GM10248 (cell line): Measurements from ENCODE around the gene DNAJC10.
A peak's percentile ranks its signal among the peaks of the same experiment; 100 is the strongest.
"Not testable (repeated sequence)": the region's sequence is repeated elsewhere in the genome, so short reads cannot be mapped to it uniquely, and the experiment has no call there.

Experiments used
- CTCF ChIA-PET: fragments of 300-600 bp; sonication (Branson Sonifier 250); formaldehyde crosslinking; extraction: SDS; loops from one replicate; lab custom pipeline; 2021; ENCODE audit warnings: antibody characterized with exemption; lab: Yijun Ruan, JAX
- POLR2A ChIA-PET: fragments of 350-650 bp; sonication (Branson Sonifier 250); formaldehyde crosslinking; extraction: SDS; loops from one replicate; lab custom pipeline; 2020; ENCODE audit warnings: antibody characterized with exemption; lab: Yijun Ruan, JAX
- DNase-seq: peaks from one replicate; pipeline ENCODE4 v3.0.0; 2012; ENCODE audit errors: extremely low spot score
- CTCF ChIP-seq: IDR thresholded peaks from 2 replicates; pipeline ENCODE4 v1.5.1; 2012; ENCODE audit warnings: mild to moderate bottlenecking, low read depth; ENCODE audit errors: extremely low read depth, missing control alignments, control extremely low read depth

DNAJC10 gene

GRCh38 chr2:182779323-182779722, 63.3 kb downstream of the DNAJC10 start:
- no peak for DNase-seq
- POLR2A ChIA-PET = no interaction called here
- no peak for TF ChIP-seq CTCF
- CTCF ChIA-PET = interaction anchor here (1.0 to 1.4 kb wide), 3 partner anchors 12 to 23 kb away, joined by 3 to 7 read pairs (median 3); no protein-coding TSS in a partner anchor

DNA sequence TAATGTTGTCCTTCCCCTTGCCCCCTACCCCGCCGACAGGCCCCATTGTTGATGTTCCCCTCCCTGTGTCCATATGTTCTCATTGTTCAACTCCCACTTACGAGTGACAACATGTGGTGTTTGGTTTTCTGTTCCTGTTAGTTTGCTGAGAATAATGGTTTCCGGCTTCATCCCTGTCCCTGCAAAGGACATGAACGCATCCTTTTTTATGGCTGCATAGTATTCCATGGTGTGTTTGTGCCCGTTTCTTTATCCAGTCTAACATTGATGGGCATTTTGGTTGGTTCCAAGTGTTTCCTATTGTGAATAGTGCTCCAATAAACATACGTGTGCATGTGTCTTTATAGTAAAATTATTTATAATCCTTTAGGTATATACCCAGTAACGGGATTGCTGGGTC, 65.0 kb downstream of the DNAJC10 start:
- DNase-seq, POLR2A ChIA-PET: not testable (repeated sequence)
- CTCF ChIA-PET = interaction anchor here (0.7 to 2.3 kb wide), 2 partner anchors 10 to 13 kb away, joined by 3 to 9 read pairs; no protein-coding TSS in a partner anchor

- DNase-seq, POLR2A ChIA-PET: not testable (repeated sequence)
- CTCF ChIA-PET = interaction anchor here (2.3 kb wide), 1 partner anchor 15 kb away, joined by 9 read pairs; no protein-coding TSS in a partner anchor
Observed at GRCh38 chr2:182782686-182783085, 66.6 kb downstream of the DNAJC10 start.

DNA sequence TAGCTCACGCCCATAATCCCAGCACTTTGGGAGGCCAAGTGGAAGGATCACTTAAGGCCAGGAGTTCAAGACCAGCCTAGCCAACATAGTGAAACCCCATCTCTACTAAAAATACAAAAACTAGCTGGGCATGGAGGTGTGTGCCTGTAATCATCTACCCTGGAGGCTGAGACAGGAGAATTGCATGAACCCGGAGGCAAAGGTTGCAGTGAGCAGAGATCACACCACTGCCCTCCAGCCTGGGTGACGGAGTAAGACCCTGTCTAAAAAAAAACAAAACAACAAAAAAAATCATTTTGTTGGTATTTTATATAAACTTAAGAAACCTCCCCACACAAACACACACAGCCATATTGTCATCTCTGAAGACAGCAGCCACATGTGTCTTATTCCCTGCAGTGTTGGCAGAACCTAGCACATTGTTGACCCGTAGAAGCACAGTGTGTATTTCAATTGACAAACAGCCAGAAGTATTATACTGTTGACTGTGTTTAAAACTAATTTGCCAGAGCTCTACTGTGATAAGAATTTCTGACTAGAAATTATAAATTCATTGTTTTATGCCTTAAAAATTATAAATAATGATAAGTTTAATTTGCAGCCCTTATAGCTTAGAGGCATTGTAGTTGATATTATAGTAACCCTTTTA, 68.1 kb downstream of the DNAJC10 start:
- ChIA-PET CTCF (interaction anchor here (1.5 to 1.9 kb wide), 3 partner anchors 10 to 196 kb away, joined by 4 to 6 read pairs (median 5); no protein-coding TSS in a partner anchor), POLR2A (no interaction called here)
- no peak for TF ChIP-seq CTCF
- no peak for DNase-seq

GRCh38 chr2:182784777-182785176, 68.7 kb downstream of the DNAJC10 start:
- TF ChIP-seq CTCF = peak; percentile 52
- ChIA-PET POLR2A (no interaction called here), CTCF (interaction anchor here (0.7 to 2.1 kb wide), 5 partner anchors 9 to 196 kb away, joined by 3 to 7 read pairs (median 5); no protein-coding TSS in a partner anchor)
- peak; percentile 9 for DNase-seq

GRCh38 chr2:182792441-182792840, 76.4 kb downstream of the DNAJC10 start:
- TF ChIP-seq CTCF = no peak
- CTCF ChIA-PET = no interaction called here
- POLR2A ChIA-PET = no interaction called here
- DNase-seq = no peak

GRCh38 chr2:182798736-182799135, 82.7 kb downstream of the DNAJC10 start:
- ChIA-PET CTCF (no interaction called here), POLR2A (no interaction called here)
- no peak for DNase-seq
- TF ChIP-seq CTCF = no peak

DNA sequence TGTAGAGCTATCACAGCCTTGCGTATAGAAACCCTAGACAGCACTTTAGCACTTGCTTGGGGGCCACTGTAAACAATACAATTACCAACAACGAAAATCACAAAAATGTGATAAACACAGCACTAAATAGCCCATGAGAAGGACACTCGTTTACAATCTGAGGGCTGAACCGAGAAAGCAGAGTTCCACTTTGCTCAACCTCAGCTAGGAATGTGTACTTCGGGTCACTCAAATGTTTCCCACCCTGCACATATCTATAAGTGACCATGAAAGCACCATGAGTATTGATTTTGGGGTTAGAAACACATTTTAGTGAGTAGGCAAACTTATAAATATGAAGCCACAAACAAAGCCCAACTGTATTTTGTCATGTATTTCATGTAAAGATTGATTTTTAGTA, 88.1 kb downstream of the DNAJC10 start:
- CTCF ChIA-PET = interaction anchor here (1.1 to 1.7 kb wide), 2 partner anchors 15 to 38 kb away, joined by 3 to 4 read pairs; no protein-coding TSS in a partner anchor
- DNase-seq = no peak
- TF ChIP-seq CTCF = no peak
- POLR2A ChIA-PET = no interaction called here
